ENCODE data around the gene NFIC. TPM values are rescaled to one million over a fixed set of nuclear protein-coding genes. Genes with fewer than 3 reads are reported as not detected.

Gene NFIC
- total and polyA plus RNA-seq, 2 of the 4 experiments (the other 2 are of a cell fraction) = 21.9 to 32.1 TPM

DNA sequence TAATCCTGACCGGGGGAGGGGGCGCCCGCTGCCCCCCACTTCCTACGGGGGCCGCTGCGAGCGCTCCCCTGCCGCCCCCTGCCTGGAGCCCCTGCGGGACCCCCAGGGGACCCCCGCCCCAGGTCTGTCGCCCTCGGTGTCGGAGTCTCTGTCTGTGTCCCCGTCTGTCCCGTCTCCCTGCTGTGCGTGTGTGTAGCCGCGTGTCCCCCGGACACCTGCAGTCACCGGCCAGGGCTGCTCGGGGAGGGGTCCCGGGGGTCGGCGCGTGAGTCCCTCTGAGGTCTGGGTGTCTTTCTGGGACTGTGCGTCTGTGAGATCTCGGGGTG is 7.7 kb upstream of the NFIC start:
- peaks cover 6% of the 10 kb centered on the region; the same call in 1 of the 2 replicates for H3K9me1 ChIP-seq (ENCODE audit: insufficient read depth, low read length)
- H3K27me3 ChIP-seq (ENCODE audit: control insufficient read depth, insufficient read depth, low read length) = no peaks in the 10 kb centered on the region
- H3K23ac ChIP-seq (ENCODE audit: low read depth, low read length) = peak overlapping the region; percentile 52
- no peak overlapping the region for H2BK15ac ChIP-seq (ENCODE audit: low read depth, low read length)
- H3K4me2 ChIP-seq (ENCODE audit: low read depth, low read length) = peak overlapping the region; percentile 94
- POLR2A ChIA-PET (ENCODE audit: unreplicated experiment) = no interaction called here
- H2AK5ac ChIP-seq (ENCODE audit: low read depth, low read length) = peak overlapping the region; percentile 33; the same call in 1 of the 2 replicates
- H3K9me3 ChIP-seq (ENCODE audit: control insufficient read depth, insufficient read depth, low read length) = peaks cover 4% of the 10 kb centered on the region; the same call in 1 of the 2 replicates
- H3K27ac ChIP-seq (ENCODE audit: insufficient read depth, low read length) = peak overlapping the region; percentile 56; the same call in 1 of the 2 replicates
- H3K18ac ChIP-seq (ENCODE audit: low read depth, low read length) = no peak overlapping the region
- H4K8ac ChIP-seq (ENCODE audit: low read depth in 2 of 2, low read length in 2 of 2) = peak overlapping the region in 1 of 2 experiments; percentile 63; a peak in 1 of 4 replicates
- no peak overlapping the region for H2BK20ac ChIP-seq (ENCODE audit: low read depth, low read length)
- peak overlapping the region; percentile 75 for H3K4me3 ChIP-seq (ENCODE audit: insufficient read depth, low read depth, low read length)
- H3K14ac ChIP-seq (replicated peaks; ENCODE audit: low read depth, low read length) = peak overlapping the region; percentile 92
- DNase-seq (no peak), ATAC-seq (ENCODE audit: low read depth) (no peak)
- dilution Hi-C loops (cut with HindIII; ENCODE audit: low sequenced_read_pairs, unreplicated experiment) = no loop called here
- peak overlapping the region; percentile 93 for H2AFZ ChIP-seq (replicated peaks; ENCODE audit: low read length, poor library complexity)
- H2BK5ac ChIP-seq (ENCODE audit: low read depth, low read length, poor library complexity, severe bottlenecking) = no peak overlapping the region
- H3K36me3 ChIP-seq (ENCODE audit: control insufficient read depth, insufficient read depth, low read length) = no peaks in the 10 kb centered on the region
- peak overlapping the region; percentile 91 for H2AK9ac ChIP-seq (replicated peaks; ENCODE audit: low read depth, low read length, poor library complexity)
- H4K20me1 ChIP-seq (ENCODE audit: insufficient read depth, low read length) = peaks cover 27% of the 10 kb centered on the region
- H3K4me1 ChIP-seq (ENCODE audit: control insufficient read depth, insufficient read depth, low read length) = peaks cover 3% of the 10 kb centered on the region; the same call in 1 of the 2 replicates
- in situ Hi-C loops (cut with MboI; ENCODE audit: low sequenced_read_pairs) = no loop called here
- H4K5ac ChIP-seq (ENCODE audit: low read depth, low read length) = no peak overlapping the region
- CTCF ChIA-PET = no interaction called here
- H3K9ac ChIP-seq (ENCODE audit: low read depth, low read length) = peak overlapping the region; percentile 75
- H3K79me1 ChIP-seq (ENCODE audit: low read depth in 1 of 2, low read length in 2 of 2) = peaks cover 10 to 28% of the 10 kb centered on the region in 2 experiments; a peak in 3 of 4 replicates
- peak overlapping the region; percentile 52; the same call in 1 of the 2 replicates for H3K4ac ChIP-seq (ENCODE audit: low read depth, low read length)
- 1% methylated on average over 16 of the region's 27 CpGs; no CpG with 5 or more reads in 1 of the 2 experiments for WGBS, 2 experiments (ENCODE audit: extremely low coverage in 2 of 2, insufficient read length in 1 of 2)
- peak overlapping the region; percentile 26; the same call in 1 of the 2 replicates for H2BK120ac ChIP-seq (ENCODE audit: low read depth, low read length)
- BruUV-seq (replicated peaks) = no TSS peak
- intact Hi-C loops (cut with micrococcal nuclease) = loop anchor here (2.0 kb wide), 1 partner anchor 70 kb away; no protein-coding TSS in a partner anchor
- TF ChIP-seq SMC3 (IDR thresholded peaks at IDR 0.05; ENCODE audit: low read depth, low read length) = no peak
- no peak for TF ChIP-seq MXI1 (IDR thresholded peaks at IDR 0.05; ENCODE audit: borderline replicate concordance, low read depth, low read length)
- no peak for TF ChIP-seq NFE2L2 (IDR thresholded peaks at IDR 0.05; ENCODE audit: low read depth, low read length)
- TF ChIP-seq, protein P1, sequence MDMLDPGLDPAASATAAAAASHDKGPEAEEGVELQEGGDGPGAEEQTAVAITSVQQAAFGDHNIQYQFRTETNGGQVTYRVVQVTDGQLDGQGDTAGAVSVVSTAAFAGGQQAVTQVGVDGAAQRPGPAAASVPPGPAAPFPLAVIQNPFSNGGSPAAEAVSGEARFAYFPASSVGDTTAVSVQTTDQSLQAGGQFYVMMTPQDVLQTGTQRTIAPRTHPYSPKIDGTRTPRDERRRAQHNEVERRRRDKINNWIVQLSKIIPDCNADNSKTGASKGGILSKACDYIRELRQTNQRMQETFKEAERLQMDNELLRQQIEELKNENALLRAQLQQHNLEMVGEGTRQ (IDR thresholded peaks at IDR 0.05; ENCODE audit: low read depth, low read length) = no peak
- TF ChIP-seq RAD21 (IDR thresholded peaks at IDR 0.05; ENCODE audit: low read length) = no peak
- no peak for TF ChIP-seq CEBPB (IDR thresholded peaks at IDR 0.05; ENCODE audit: low read depth, low read length)
- no peak for TF ChIP-seq CHD1 (IDR thresholded peaks at IDR 0.05; ENCODE audit: low read depth, low read length)
- H4K91ac ChIP-seq (ENCODE audit: insufficient read depth, low read depth, low read length) = peak overlapping the region; percentile 15; the same call in 1 of the 2 replicates
- H3K56ac ChIP-seq (ENCODE audit: extremely low read depth, insufficient read depth, low read length) = no peak overlapping the region
